Activated CD8-positive, alpha-beta memory T cell treated with anti-CD3 and anti-CD28 coated beads for 36 hours (primary cell): Measurements from ENCODE around the gene FBXO47. TPM values are rescaled to one million over a fixed set of nuclear protein-coding genes. Genes with fewer than 3 reads are reported as not detected.
"Not testable (repeated sequence)": the region's sequence is repeated elsewhere in the genome, so short reads cannot be mapped to it uniquely, and the experiment has no call there.

ENCODE experiments used
- CTCF ChIA-PET: fragments of 350-600 bp; sonication (Branson Sonifier 250); formaldehyde crosslinking; loops from one replicate; lab custom pipeline; 2021; ENCODE audit warnings: antibody characterized with exemption; lab: Charles Lee
- POLR2A ChIA-PET: fragments of 350-600 bp; sonication (Branson Sonifier 250); formaldehyde crosslinking; loops from one replicate; lab custom pipeline; 2021; ENCODE audit warnings: antibody characterized with exemption; lab: Charles Lee
- total RNA-seq, 2 experiments: library from RNA; stranded (reverse); gene quantifications; one replicate each; pipeline ENCODE4 v1.2.3, GENCODE V29; 2021

FBXO47 gene
- total RNA-seq, 2 experiments from 2014 or later: not detected

- CTCF ChIA-PET: interaction anchor here (1.1 to 2.1 kb wide), 2 partner anchors 10 to 16 kb away, joined by 3 to 7 read pairs; partner anchors contain the start of gene LASP1NB
- POLR2A ChIA-PET: interaction anchor here (0.8 kb wide), 1 partner anchor 16 kb away, joined by 3 read pairs; no protein-coding TSS in a partner anchor
Measured at GRCh38 chr17:38914741-38915638, 52.2 kb downstream of the FBXO47 start.

DNA sequence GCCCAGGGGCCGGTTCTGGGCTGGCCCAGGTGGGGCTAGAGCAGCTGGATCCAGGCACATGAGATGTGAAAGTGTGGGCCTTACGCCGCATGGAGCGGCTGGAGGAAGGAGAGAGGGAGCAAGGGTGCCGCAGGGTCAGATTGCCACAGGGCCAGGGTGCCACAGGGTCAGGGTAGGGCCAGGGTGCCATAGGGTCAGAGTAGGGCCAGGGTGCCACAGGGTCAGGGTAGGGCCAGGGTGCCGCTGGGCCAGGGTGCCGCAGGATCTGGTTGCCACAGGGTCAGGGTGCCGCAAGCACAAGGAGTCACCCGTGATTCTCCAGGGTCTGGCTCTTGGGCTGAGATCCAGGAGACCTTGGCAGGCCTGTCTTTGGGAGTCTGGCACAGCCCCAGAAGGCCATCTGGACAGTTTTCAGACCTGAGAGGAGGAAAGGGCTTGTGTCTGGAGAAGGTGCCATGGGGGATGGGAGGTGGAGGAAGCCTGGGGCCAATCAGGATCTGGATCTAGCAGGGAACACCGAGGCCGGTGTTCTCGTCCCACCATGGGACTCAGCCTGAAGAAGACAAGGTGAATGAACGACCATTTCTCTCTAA is 54.9 kb downstream of the FBXO47 start:
- CTCF ChIA-PET: no interaction called here
- POLR2A ChIA-PET: no interaction called here

- CTCF ChIA-PET, POLR2A ChIA-PET: not testable (repeated sequence)
Measured at GRCh38 chr17:38911731-38912081, 55.5 kb downstream of the FBXO47 start.

- ChIA-PET CTCF (interaction anchor here (2.4 kb wide), 1 partner anchor 13 kb away, joined by 5 read pairs; no protein-coding TSS in a partner anchor), POLR2A (no interaction called here)
Measured at GRCh38 chr17:38911081-38911730, 56.0 kb downstream of the FBXO47 start.

- ChIA-PET POLR2A (no interaction called here), CTCF (interaction anchor here (1.0 to 2.4 kb wide), 4 partner anchors 9 to 24 kb away, joined by 3 to 5 read pairs (median 3); no protein-coding TSS in a partner anchor)
Measured at GRCh38 chr17:38910325-38910724, 56.9 kb downstream of the FBXO47 start.

GRCh38 chr17:38908676-38909181 is 58.5 kb downstream of the FBXO47 start:
- POLR2A ChIA-PET: no interaction called here
- CTCF ChIA-PET: interaction anchor here (2.4 kb wide), 1 partner anchor 10 kb away, joined by 5 read pairs; no protein-coding TSS in a partner anchor

DNA sequence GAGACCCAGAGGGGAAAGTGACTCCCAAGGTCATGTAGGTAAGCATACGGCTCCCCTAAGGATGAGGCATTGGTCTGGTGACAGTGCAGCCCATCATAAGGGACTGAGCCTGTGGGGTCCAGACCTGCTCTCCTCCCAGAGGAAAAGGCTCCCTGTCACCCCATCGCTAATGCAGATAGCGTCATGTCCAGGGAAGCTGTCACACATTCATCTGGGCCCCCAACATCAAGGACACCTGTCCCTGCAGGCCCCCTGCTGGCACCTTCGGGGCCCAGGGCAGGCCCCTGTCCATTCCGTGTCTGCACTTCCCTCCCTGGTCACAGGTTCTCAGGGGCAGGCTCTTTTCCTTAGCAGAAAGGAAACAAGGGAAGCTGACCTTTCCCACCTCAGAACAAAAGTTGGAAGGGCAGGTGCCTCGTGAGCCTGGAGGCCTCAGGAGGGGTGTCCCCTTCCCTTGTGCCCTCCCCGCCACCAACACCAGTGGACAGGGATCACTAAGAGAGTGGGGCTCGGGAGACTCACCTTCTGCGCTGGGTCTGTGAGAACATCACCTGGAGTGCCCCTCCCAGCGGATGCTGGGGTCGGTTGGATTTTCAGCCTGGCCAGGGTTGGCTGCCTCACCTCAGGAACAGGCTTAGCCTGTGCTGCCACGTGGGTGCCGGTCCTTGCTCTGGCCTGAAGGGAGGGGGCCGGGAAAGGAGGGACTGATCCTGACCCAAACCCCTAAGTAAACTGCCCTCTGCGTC is 59.1 kb downstream of the FBXO47 start:
- POLR2A ChIA-PET: interaction anchor here (1.1 kb wide), 1 partner anchor 8 kb away, joined by 3 read pairs; no protein-coding TSS in a partner anchor
- CTCF ChIA-PET: interaction anchor here (1.0 to 1.6 kb wide), 3 partner anchors 9 to 15 kb away, joined by 3 to 4 read pairs (median 4); no protein-coding TSS in a partner anchor

DNA sequence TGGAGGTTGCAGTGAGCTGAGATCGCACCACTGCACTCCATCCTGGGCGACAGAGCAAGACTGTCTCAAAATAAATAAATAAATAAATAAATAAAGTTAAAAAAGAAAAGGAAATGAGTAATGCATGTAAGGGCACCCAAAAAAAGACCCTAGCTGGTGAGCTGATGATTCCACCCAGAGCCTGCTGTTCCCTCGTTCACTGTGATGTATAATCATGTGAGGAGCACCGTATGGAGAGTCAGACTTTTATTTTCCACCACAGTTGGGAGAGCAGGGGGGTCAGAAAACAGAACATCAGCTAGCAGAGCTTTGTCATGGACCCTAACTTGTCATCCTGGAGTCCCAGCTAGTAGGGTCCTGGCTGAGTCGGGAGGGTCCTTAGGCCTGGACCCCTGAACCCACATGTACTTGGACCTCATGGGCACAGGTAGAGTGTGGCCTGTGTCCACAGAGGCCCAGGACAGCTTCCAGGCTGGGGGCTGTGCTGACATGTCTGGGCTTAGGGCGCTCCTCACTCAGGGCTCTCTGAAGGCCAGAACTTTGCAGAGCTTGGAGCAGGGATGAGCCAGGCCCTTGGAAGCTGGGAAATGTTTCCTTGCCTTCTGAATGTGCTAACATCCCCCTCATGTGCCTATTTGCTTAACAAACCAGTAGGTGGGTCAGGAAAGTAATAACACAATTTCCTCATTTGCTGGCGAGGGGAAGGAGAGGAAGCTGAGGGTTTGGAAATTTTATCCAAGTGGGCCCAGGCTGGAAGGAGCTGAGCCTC is 60.6 kb downstream of the FBXO47 start:
- ChIA-PET POLR2A (interaction anchor here (0.8 to 1.4 kb wide), 3 partner anchors 9 to 21 kb away, joined by 3 read pairs; no protein-coding TSS in a partner anchor), CTCF (interaction anchor here (0.6 to 1.6 kb wide), 4 partner anchors 8 to 73 kb away, joined by 3 to 4 read pairs (median 4); no protein-coding TSS in a partner anchor)

DNA sequence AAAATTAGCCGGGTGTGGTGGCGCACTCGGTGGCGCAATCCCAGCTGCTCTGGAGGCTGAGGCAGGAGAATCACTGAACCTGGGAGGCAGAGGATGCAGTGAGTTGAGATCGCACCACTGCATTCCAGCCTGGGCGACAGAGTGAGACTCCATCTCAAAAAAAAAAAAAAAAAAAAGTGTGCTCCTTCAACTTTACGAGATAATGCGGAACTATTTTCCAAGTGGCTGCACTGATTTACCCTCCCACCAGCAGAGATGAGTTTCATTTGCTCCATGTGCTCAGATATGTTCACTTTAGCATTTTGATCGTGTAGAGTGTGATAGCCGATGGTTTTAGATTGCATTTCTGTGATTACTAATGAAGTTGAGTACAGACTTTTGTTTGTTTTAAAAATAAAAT is 61.8 kb downstream of the FBXO47 start:
- ChIA-PET CTCF (no interaction called here), POLR2A (no interaction called here)

DNA sequence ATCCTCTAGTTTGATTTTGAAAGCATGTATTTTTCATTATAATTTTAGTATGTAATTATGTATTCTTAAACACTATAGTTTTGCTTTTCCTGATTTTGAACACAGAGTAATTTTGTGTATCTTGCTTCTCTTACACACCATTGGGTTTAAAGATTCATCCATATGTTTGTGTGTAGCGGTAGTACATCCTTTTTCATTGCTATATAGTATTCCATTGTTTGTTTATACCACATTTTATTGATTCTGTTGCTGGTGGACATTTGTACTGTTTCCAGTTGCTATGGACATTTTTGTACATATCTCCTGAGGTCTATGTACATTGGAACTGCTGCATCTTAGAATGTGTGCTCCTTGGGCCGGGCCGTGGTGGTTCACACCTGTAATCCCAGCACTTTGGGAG is 62.3 kb downstream of the FBXO47 start:
- ChIA-PET POLR2A (no interaction called here), CTCF (interaction anchor here (0.7 kb wide), 1 partner anchor 115 kb away, joined by 4 read pairs; no protein-coding TSS in a partner anchor)

DNA sequence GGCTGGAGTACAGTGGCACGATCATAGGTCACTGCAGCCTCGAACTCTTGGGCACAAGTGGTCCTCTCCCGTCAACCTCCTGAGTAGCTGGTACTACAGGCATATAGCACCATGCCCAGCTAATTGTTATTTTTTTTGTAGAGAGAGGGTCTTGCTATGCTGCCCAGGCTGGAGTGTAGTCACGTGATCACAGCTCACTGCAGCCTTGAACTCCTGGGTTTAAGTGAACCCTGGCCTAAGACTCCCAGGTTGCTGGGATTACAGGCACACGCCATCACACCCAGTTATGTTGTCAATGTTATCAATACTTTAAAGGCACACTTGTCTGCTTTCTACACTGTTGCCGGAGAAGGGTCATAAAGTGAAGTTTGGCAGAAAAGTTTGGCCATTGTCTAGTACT is 63.8 kb downstream of the FBXO47 start:
- CTCF ChIA-PET: no interaction called here
- POLR2A ChIA-PET: no interaction called here

DNA sequence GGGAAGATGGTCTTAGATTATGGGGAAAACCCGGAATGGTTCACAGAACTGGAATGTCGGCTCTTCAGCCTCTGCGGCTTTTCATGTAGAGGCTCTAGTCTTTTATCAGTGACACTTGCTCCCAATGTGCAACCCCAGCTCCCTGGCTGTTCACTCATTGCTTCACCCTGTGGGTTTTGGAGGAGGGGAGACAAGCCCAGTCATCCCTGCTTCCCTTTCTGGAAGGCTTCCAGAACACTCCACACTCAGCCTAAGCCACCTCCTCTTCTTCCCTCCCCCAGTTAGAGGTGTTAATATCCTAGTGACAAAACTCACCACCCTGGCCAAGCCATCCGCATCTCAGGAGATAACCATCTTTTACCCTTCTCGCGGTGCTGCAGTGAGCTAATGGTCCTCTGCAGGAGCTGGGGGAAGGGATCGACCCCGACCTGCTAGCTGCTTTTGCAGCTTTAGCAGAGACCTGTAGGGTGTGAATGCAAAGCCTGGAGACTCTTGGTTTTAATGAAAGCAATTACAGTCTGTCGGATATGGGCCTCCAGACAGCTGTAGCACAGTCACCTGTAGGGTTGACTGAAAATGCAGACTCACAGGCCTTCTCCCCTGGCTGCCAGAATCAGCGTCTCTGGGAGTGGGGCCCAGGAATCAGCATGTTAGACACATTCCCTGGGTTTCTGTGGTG is 66.1 kb downstream of the FBXO47 start:
- CTCF ChIA-PET: interaction anchor here (0.6 to 1.4 kb wide), 3 partner anchors 28 to 34 kb away, joined by 3 to 6 read pairs (median 4); partner anchors contain the start of gene LASP1

DNA sequence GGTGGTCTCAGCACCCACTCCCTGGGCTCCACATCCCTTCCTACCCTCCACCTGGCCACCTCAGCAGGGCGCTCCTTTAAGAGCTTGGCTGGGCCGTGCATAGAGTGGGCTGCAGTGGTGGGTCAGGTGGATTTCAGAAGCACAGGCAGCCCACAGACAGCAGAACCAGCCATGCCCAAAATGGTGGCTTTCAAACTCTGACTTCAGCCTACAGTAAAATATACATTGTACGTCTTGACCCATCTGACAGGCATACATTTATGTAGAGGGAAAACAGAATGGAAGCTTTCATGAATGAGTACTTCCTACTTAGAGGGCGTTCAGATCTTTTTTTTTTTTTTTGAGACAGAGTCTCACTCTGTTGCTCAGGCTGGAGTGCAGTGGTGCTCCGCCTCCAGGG is 67.8 kb downstream of the FBXO47 start:
- POLR2A ChIA-PET: interaction anchor here (0.6 to 0.9 kb wide), 4 partner anchors 16 to 1210 kb away, joined by 3 to 5 read pairs (median 3); no protein-coding TSS in a partner anchor
- CTCF ChIA-PET: interaction anchor here (0.6 to 4.1 kb wide), 8 partner anchors 8 to 198 kb away, joined by 3 to 17 read pairs (median 4); partner anchors contain the start of gene LASP1

More for the DNA sequence above, 66.1 kb downstream of the FBXO47 start:
- POLR2A ChIA-PET: no interaction called here

DNA sequence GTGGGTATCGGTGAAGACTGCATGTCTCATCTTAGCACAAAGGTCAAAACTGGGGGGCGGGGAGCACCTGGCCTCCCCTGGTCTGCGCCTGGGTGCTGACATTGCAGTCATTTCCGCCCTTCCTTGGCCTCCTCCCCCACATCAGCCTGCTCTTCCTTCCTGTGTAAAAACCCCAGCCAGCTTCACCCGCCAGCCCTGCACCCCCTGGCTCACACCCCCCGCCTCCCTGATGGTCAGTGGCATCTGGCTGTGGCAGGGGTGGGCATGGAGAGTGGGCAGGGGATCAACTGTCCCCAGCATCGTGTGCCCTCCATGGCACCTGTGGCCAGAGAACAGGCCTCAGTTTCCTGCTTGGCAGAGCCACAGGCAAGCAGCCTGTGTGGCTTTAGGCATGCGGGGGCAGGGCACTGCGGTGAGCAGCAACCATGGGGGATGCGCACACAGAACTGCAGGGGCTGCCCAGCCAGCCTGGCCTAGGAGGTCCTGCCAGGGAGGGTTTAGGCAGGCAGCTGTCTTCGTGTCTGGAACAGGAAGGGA is 68.3 kb downstream of the FBXO47 start:
- CTCF ChIA-PET: interaction anchor here (0.8 to 4.1 kb wide), 8 partner anchors 8 to 29 kb away, joined by 3 to 17 read pairs (median 6); partner anchors contain the start of genes LASP1 and LASP1NB
- POLR2A ChIA-PET: interaction anchor here (0.6 to 0.9 kb wide), 5 partner anchors 15 to 1211 kb away, joined by 3 to 5 read pairs (median 3); no protein-coding TSS in a partner anchor

GRCh38 chr17:38898291-38898679 is 68.9 kb downstream of the FBXO47 start:
- ChIA-PET POLR2A (interaction anchor here (0.9 to 1.1 kb wide), 3 partner anchors 15 to 340 kb away, joined by 3 read pairs; no protein-coding TSS in a partner anchor), CTCF (interaction anchor here (1.0 to 4.1 kb wide), 9 partner anchors 8 to 266 kb away, joined by 3 to 17 read pairs (median 5); partner anchors contain the start of genes LASP1 and LASP1NB)
